DMS53 treated with DMSO at 0.1 percent for 48 hours (cell line): Measurements from ENCODE around the gene KREMEN2.
A peak's percentile ranks its signal among the peaks of the same experiment; 100 is the strongest.

Experiments used
- DNase-seq: peaks from one replicate; lab custom pipeline; 2025; ENCODE audit not compliant: unreplicated experiment; lab: John Stamatoyannopoulos, UW

The KREMEN2 gene

DNA sequence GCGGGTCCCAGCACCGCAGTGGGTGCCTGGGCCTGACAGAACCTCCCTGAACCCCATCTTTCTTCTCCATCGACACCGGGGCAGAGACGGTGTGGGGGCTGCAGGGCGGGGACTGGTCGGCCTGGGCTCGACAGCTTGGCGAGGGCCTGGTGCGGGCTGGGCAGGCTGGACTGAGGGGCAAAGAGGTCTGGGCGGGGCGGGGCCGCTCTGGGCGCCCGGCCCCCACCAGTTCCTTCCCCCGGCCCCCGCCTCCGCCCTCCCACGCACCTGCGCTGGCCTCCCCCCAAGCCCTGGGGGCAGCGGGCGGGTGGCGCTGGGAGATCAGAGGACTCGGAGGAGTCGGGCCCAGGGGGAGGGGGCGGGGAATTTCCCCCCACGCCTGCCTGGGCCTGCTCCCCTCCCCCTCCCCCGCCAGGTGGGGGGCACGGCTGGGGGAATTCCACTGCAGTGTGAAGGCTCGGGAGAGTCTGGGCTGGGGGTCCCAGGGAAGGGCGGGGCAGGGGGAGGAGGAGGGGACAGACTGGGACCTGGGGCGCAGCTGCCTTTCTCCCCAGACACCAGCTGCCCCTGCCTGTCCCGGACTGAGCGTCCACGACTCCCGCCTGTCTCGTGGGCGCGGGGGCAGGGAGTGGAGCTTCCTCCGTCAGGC, 877 bp upstream of the KREMEN2 start:
- no peak for DNase-seq

DNA sequence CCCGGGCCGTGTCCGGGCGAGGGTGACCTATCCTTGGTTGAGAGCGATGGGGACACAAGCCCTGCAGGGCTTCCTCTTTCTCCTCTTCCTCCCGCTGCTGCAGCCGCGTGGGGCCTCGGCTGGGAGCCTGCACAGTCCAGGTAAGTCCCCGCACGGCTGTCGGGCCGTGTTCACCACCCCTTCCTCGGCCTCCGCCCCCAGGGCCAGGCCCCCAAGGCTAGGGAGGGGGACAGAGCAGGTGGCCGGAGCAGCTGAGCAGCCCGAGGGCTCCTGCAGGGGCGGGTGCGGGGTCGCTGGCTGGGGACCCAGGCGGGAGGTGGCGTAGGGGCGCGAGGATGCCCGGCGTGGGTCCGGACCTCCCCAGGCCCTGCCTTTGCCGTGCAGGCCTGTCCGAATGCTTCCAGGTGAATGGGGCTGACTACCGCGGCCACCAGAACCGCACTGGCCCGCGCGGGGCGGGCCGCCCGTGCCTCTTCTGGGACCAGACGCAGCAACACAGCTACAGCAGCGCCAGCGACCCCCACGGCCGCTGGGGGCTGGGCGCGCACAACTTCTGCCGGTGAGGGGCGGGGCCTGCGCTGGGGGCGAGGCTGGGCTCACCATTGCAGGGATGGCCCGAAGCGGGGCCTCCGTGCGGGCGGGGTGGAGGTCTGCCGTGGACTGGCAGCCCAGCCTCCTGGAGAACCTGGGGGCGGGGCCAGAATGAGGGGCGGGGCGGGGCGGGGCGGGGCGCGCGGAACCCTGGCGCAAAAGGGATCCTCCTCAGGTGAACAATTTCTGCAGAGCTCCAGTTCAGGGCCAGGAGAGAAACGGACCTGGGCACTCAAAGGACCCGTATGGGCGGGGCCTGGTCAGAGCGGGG, 631 bp downstream of the KREMEN2 start:
- DNase-seq = peak; percentile 58

DNA sequence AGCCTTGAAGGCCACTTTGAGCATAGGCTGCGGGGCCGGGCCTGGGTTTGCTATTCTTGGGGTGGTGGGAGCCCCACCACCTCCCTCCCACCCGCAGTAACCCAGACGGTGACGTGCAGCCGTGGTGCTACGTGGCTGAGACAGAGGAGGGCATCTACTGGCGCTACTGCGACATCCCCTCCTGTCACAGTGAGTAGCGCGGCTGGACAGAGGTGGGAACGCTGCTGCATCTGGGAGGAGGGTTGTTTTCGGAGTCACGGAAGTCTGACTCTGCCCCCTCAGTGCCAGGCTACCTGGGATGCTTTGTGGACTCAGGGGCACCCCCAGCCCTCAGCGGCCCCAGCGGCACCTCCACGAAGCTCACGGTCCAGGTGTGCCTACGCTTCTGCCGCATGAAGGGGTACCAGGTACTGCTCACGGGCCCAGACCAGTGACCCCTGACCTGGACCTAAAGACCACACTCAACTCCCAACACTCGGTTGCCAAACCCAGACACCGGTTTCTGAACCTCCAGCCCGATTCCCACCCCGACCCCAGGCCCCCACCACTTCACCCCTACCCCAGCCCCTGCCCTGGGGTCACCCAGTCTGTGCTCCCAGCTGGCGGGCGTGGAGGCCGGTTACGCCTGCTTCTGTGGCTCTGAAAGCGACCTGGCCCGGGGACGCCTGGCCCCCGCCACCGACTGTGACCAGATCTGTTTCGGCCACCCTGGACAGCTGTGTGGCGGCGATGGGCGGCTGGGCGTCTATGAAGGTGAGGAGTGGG, 2.1 kb downstream of the KREMEN2 start:
- no peak for DNase-seq

DNA sequence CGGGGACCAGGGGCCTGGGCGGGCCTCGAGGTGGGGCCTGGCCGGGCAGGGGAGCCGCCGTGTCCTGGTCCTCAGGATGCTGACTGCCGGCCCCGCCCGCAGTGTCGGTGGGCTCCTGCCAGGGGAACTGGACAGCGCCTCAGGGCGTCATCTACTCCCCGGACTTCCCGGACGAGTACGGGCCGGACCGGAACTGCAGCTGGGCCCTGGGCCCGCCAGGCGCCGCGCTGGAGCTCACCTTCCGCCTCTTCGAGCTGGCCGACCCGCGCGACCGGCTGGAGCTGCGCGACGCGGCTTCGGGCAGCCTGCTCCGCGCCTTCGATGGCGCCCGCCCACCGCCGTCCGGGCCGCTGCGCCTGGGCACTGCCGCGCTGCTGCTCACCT, 2.7 kb downstream of the KREMEN2 start:
- DNase-seq = no peak

DNA sequence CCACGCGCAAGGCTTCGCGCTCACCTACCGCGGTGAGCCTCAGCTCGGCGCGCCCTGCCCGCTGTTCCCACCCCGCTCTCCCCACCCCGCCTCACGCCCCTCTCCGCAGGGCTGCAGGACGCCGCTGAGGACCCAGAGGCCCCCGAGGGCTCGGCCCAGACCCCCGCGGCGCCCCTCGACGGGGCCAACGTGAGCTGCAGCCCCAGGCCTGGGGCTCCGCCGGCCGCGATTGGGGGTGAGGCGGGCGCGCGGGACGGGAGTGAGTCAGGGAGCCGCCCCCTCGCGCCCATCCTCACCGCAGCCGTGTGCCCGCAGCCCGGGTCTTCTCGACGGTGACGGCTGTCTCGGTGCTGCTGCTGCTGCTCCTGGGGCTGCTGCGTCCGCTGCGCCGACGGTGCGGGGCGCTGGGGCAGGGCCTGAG, 3.1 kb downstream of the KREMEN2 start:
- DNase-seq = no peak

DNA sequence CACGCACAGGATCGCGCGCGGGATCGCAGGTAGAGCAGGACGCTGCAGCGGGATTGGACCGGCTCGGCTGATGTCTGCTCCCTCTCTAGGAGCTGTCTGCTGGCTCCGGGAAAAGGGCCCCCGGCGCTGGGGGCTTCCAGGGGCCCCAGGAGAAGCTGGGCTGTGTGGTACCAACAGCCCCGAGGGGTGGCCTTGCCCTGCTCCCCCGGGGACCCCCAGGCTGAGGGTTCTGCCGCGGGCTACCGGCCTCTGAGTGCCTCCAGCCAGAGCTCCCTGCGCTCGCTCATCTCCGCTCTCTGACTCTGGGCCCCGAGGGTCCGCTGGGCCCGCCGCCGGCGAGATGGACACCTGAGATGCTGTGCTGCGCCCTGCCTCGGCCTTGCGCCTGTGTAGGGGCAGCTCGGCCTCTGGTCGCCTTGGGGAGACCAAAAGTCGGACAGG, 3.7 kb downstream of the KREMEN2 start:
- DNase-seq = no peak

DNA sequence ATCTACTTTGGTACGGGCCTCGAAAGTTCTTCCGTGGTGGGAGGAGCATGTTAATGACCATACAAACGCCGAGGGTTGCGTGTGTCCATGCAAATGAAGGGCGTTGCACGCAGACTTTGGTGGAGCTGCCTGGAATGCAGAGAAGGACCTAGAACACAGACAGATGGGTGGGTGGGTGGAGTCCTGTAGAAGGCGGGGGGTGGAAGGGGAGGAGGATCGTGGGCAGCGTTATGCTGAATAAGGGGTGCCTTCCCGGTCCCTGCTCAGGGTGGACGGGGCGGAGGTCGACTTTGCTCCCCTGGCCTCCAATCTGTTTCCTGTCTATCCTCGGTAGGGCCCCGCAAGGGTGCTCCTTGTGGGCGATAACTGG, 4.3 kb downstream of the KREMEN2 start:
- DNase-seq = no peak

DNA sequence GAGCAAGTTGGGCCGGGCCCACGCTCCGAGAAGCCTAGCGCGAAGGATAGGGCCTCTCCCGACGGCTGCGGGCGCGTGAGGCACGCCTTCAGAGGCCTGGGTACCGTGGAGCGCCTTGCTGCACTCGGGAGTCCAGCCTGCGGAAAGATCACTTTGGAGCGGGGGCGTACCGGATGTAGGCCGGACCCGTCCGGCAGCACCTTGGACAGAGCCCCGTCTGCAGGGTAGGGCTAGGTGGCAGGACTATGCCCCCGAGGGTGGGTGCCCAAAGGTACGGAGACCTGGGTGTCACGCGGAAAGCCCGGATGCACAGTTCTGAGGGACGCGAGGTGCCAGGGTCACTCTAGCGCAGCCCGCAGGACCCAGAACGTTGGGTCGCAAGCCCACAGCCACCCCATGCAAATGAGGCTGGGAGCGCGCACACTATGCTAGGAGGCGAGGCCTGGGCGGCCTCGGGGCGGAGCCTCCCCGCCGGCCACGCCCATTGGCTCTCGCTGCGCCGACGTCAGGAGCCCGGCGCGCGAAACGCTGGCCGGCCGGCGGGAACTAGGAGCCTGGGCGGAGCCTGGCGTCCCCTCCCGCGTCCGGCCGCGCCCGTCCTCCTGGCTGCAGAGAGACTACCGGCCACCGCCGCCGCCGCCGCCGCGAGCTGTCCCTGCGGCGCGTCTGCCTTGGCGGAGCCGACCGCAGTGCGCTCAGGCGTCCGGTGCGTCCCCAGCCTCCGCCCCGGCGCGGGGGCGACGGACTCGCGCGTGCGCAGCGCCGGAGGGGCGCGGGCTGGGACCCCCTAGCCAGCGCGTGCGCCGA, 4.9 kb downstream of the KREMEN2 start, which contains the start of gene PAQR4:
Gene PAQR4 (plus strand): TSS at position 611 of the 807 bp plus-strand sequence. CDS start 327 bp downstream, outside the sequence.
- peak; percentile 70 for DNase-seq

DNA sequence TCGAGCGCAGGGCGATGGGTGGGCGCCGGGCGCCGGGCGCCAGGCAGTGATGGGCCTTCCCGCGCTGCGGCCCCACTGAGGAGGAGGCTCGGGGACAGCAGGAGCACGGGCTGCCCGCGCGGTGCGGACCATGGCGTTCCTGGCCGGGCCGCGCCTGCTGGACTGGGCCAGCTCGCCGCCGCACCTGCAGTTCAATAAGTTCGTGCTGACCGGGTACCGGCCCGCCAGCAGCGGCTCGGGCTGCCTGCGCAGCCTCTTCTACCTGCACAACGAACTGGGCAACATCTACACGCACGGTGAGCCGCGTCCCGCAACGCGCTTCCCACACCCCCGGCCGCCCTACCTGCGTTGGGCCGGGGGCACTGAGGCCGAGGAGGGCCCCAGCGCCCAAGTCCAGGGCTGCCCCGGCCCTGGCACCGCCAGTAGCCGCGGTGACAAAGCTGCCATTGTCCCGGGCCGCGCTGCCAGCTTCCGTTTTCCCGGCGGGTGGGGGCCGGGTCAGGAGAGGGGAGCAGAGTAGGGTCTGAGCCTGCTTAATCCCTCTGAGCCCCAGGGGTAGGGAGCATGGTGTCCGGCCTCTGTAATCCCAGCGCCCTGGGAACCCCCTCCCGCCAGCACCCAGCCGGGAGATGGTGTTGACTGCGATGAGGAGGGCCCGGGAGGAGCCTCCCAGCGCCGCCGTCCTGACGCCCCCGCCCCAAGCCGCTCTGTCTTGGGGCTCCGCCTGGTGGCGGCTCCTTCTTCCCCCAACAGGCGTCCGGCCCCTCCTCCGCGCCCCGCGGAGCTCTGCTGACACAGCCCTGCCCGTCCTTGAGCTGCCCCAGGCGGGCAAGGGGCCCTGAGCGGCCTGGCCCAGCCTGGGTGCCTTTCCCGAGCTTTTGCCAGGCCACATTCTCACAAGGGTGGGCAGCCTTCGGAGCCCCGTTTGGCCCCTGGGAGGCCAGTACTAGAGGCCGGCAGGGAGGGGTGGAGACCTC, 5.8 kb downstream of the KREMEN2 start:
- DNase-seq = no peak

DNA sequence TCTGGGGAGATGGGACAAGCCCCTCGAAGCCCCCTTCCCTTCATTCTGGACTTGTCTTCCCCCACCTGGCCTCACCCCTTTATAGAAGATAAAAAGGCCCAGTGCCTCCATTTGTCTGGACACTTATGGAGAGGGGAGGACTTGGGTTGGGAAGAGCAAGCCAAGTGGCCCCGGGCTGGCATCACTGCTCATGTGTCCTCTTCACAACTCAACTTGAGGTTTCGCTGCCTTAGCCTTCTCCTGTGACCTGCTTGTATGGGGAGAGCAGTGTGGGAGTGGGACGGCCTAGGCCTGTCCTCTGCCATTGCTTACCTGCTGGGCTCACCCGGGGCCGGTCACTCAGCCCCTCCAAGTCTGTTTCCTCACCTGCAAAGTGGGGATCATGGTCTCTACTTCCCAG, 6.5 kb downstream of the KREMEN2 start:
- no peak for DNase-seq

DNA sequence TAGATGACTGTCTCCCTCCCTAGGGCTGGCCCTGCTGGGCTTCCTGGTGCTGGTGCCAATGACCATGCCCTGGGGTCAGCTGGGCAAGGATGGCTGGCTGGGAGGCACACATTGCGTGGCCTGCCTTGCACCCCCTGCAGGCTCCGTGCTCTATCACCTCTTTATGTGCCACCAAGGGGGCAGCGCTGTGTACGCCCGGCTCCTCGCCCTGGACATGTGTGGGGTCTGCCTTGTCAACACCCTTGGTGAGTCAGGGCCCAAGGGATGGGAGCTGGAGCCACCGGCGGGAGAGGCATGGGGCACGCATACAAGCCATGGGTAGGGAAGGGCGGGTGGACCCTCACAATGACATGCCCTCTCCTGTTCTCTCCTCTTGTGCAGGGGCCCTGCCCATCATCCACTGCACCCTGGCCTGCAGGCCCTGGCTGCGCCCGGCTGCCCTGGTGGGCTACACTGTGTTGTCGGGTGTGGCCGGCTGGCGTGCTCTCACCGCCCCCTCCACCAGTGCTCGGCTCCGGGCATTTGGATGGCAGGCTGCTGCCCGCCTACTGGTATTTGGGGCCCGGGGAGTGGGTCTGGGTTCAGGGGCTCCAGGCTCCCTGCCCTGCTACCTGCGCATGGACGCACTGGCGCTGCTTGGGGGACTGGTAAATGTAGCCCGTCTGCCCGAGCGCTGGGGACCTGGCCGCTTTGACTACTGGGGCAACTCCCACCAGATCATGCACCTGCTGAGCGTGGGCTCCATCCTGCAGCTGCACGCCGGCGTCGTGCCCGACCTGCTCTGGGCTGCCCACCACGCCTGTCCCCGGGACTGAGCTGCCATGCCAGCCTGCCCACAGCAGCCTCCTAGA, 7.3 kb downstream of the KREMEN2 start:
- DNase-seq = no peak

DNA sequence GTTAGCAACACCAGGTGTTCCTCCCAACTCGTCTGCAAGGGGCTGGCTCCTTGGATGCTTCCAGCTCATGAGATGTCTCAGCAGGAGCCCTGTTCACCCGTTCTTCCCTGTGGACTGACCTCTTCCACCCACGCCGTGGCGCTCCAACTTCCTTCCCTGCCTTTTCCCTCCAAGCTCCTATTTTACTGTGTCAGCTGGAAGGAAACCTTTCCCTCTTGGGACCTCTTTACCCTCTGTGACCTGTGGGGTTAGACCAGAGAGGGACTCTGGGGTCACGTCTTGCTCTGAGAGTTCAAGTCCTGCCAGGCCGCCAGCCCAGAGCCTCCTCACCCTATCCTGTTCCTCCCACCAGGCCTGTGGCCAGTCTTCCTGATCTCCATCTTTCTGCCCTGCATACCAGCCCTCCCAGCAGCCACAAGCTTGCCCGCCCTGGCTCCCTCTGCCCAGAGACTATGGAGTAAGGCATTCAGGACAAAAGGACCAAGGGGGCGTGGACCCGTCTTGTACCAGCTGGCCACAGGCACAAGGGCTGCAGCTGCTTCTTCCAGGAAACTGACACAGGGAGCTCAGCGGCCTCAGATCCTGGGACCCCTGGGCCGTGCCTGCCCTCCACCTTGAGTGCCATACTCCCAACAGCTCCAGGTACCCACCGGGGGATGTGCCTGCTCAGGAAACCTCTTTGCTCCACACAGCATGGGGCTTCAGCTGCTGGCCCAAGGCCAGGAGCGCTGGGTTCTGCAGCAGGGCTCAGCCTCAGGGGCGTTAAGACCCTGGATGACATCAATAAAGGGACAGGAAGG, 8.1 kb downstream of the KREMEN2 start:
- DNase-seq = no peak

DNA sequence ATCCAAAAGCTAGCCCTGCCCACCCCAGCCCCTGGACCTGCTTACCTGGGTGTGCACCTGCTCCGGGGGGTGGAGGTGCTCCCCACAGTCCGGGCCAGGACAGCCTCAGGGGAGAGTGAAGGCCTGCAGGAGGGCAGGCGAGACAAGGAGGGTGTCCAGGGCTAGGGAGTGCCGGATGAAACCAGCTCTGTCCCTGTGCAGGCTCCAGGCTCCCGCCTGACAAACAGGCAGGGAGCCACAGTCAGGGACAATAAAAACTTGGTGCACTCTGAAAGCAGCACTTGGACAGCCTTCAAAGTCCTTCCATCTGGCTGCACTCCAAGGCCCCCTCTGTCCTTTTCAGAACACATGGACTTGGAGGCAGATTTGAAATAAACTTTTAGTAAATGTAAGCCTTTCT, 9.0 kb downstream of the KREMEN2 start:
- DNase-seq = no peak

DNA sequence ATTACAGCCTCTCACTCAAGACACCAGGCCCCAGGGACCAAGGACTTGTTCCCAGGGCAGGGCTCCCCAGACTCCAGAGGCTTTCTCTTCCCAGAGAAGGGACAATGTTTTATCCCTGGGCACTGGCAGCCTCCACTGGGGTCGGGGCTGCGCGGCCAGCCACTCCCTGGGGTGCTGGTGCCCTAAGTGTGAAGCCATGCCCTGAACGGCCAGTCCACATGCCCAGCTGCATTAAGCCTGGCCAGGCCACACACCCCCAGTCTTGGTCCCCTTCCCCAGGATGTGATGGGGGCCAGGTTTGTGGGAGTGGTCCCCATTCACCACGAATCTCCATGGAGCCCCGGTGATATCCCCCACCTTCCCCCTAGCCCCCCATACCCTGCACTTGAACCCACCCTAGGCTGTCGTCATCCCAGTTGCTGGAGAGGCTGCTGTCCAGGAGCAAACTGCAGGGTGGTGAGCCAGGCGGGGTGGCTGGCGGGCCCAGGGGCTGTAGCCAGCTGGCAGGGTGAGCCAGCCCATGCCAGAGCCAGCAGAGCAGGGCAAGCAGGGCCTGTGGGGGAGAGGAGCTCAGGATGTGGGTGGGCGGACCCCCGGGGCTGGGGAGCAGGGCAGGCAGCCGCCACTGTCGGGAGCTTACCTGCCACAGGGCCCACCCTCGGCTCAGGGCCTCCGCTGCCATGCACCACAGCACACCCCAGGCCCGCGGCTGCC, 9.7 kb downstream of the KREMEN2 start:
- DNase-seq = no peak

DNA sequence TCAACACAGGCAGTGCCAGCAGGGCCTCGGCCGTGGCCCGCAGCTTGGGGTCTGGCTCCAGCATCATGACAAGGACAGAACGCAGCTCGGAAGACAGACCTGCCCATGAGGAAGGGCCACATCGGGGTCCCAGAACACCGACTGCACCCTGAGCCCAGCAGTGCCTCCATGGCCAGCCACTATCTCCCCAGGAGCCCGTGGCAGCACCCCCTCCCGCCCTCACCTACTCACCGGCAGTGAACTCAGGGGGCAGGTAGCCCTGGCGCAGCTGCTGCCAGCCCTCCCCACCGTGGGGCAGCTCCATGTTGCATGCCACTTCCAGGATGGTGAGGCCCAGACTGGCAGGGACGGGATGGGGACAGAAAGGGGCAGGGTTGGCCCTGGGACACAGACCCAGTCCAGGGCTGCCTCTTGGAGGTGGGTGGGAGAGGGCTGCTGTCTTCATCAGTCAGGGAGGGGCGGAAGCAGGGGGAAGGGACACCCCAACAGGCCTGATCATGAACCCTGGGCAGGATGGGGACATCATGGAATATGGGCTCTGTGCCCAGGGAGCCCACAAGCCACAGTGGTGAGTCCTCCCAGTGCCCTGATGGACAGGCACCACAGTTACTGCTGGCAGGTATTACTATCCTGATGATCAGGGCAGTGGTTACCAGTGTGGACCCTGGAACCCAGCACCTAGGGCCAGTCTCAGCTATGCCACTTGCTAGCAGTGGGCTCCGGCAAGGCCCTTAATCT, 10.4 kb downstream of the KREMEN2 start:
- no peak for DNase-seq

DNA sequence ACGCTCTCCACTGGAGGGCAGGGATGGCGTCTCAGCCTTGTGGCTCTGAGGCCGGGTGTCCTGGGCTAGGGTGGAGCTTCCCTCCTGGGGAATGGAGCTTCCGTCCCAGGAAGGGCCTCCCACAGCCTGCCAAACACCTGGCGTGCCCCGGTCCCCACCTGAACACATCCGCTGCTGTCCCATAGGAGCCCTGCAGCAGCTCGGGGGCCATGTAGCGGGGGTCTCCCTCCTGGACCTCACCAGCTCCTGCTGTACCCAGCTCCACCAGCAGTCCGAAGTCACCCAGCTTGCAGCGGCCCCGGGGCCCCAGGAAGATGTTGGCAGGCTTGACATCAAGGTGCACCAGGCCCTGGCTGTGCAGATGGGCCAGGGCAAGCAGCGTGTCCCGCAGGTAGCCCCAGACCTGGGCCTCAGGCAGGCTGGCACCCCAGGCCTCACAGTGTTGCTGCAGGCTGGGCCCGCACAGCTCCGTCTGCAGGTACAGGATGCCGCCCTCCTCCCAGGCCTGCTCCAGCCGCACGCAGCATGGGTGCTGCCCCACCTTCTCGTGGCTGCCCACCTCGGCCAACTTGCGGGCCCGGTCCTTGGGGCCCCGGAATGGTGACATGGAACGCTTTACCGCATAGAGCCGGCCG, 11.2 kb downstream of the KREMEN2 start:
- no peak for DNase-seq
